Measurements from ENCODE around the gene CCN5. TPM values are rescaled to one million over a fixed set of nuclear protein-coding genes. Genes with fewer than 3 reads are reported as not detected.

Gene CCN5
- total RNA-seq, 1 donor: 520 TPM

DNA sequence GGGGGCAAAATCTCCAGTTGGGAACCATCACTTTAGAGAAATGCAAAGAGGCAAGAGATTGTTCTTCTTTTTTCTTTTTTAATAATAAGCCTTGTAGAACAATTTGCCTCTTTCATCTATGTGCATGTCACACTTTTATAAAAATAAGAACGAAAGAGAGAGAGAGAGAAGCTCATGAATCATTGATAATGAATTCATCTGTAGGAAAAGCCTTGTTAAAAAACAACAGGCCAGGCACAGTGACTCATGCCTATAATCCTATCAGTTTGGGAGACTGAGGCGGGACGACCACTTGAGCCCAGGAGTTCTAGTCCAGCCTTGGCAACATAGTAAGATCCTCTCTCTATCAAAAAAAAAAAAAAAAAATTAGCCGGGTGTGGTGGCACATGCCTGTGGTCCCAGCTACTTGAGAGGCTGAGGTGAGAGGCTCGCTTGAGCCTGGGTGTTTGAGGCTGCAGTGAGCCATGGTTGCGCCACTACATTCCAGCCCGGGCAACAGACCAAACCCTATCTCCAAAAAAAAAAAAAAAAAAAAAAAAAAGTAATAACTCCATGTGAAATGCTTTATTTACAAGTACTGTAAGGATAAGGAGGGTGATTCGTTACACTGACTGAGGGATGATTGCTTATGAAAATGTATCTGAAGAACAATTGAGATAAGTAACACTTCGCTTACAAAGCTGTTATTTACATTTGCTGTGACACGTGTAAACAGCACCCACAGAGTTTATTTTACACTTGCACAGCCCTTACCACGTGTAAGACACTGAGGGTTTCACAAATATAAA, 6.0 kb downstream of the CCN5 start:
- H3K36me3 ChIP-seq (ENCODE audit: insufficient read depth, low read length): no peaks in the 10 kb centered on the region
- no peaks in the 10 kb centered on the region for H3K79me2 ChIP-seq (ENCODE audit: insufficient read depth, low read length)
- TF ChIP-seq, protein P1, sequence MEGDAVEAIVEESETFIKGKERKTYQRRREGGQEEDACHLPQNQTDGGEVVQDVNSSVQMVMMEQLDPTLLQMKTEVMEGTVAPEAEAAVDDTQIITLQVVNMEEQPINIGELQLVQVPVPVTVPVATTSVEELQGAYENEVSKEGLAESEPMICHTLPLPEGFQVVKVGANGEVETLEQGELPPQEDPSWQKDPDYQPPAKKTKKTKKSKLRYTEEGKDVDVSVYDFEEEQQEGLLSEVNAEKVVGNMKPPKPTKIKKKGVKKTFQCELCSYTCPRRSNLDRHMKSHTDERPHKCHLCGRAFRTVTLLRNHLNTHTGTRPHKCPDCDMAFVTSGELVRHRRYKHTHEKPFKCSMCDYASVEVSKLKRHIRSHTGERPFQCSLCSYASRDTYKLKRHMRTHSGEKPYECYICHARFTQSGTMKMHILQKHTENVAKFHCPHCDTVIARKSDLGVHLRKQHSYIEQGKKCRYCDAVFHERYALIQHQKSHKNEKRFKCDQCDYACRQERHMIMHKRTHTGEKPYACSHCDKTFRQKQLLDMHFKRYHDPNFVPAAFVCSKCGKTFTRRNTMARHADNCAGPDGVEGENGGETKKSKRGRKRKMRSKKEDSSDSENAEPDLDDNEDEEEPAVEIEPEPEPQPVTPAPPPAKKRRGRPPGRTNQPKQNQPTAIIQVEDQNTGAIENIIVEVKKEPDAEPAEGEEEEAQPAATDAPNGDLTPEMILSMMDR (IDR thresholded peaks at IDR 0.05; ENCODE audit: extremely low read depth, low read depth, low read length): no peak
- no peak overlapping the region for H2AFZ ChIP-seq (ENCODE audit: low read length)
- H3K4me2 ChIP-seq (ENCODE audit: insufficient read depth, low read length): peak overlapping the region; percentile 77
- no peaks in the 10 kb centered on the region for H3K9me3 ChIP-seq (ENCODE audit: low read depth, low read length)
- H3K27me3 ChIP-seq (ENCODE audit: insufficient read depth, low read length): no peaks in the 10 kb centered on the region
- H3K4me1 ChIP-seq (ENCODE audit: insufficient read depth, low read length): peaks cover 30% of the 10 kb centered on the region
- peak; percentile 86 for DNase-seq (ENCODE audit: insufficient read length, low spot score, missing footprints)
- peak overlapping the region; percentile 98 for H3K27ac ChIP-seq (ENCODE audit: low read depth, low read length)
- no peaks in the 10 kb centered on the region for H4K20me1 ChIP-seq (ENCODE audit: insufficient read depth, low read length)
- no peak overlapping the region for H3K4me3 ChIP-seq (ENCODE audit: insufficient read depth, low read length)

DNA sequence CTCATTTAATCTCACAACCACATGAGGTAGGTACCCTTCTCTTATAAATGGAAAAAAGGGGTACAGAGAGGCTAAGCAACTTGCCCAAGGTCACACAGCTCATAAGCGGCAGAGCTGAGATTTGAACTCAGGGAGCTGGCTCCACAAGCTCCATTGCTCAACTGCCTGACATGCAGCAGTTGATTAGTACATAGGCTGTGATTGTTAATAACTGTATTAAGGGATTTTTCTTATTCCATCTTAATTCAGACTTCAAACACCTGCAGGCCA, 6.6 kb downstream of the CCN5 start:
- peaks cover 25% of the 10 kb centered on the region for H3K4me1 ChIP-seq (ENCODE audit: insufficient read depth, low read length)
- TF ChIP-seq, protein P1 (IDR thresholded peaks at IDR 0.05; ENCODE audit: extremely low read depth, low read depth, low read length): no peak
- no peaks in the 10 kb centered on the region for H3K79me2 ChIP-seq (ENCODE audit: insufficient read depth, low read length)
- no peaks in the 10 kb centered on the region for H3K9me3 ChIP-seq (ENCODE audit: low read depth, low read length)
- no peak overlapping the region for H3K4me3 ChIP-seq (ENCODE audit: insufficient read depth, low read length)
- no peak overlapping the region for H2AFZ ChIP-seq (ENCODE audit: low read length)
- H3K36me3 ChIP-seq (ENCODE audit: insufficient read depth, low read length): no peaks in the 10 kb centered on the region
- no peak for DNase-seq (ENCODE audit: insufficient read length, low spot score, missing footprints)
- H3K27ac ChIP-seq (ENCODE audit: low read depth, low read length): peak overlapping the region; percentile 98
- H3K27me3 ChIP-seq (ENCODE audit: insufficient read depth, low read length): no peaks in the 10 kb centered on the region
- H4K20me1 ChIP-seq (ENCODE audit: insufficient read depth, low read length): no peaks in the 10 kb centered on the region
- H3K4me2 ChIP-seq (ENCODE audit: insufficient read depth, low read length): peak overlapping the region; percentile 37

DNA sequence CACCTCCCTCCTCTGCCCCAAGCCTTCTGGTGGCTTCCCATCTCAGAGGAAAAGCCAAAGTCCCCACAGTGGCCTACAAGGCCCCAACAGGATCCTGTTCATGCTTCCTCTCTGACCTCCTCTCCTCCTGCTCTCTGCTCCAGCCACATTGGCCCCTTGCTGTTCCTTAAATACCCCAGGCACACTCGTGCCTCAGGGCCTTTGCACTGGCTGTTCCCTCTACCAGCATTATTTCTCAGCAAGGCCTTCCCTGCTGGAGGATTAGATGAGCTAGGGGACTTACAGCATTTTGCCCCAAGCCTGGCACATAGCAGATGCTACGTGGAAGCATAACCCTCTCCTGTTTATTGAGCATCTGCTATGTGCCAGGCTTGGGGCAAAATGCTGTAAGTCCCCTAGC, 7.8 kb downstream of the CCN5 start:
- no peaks in the 10 kb centered on the region for H3K9me3 ChIP-seq (ENCODE audit: low read depth, low read length)
- TF ChIP-seq, protein P1 (IDR thresholded peaks at IDR 0.05; ENCODE audit: extremely low read depth, low read depth, low read length): no peak
- peaks cover 25% of the 10 kb centered on the region for H3K4me1 ChIP-seq (ENCODE audit: insufficient read depth, low read length)
- H3K27ac ChIP-seq (ENCODE audit: low read depth, low read length): no peak overlapping the region
- no peaks in the 10 kb centered on the region for H4K20me1 ChIP-seq (ENCODE audit: insufficient read depth, low read length)
- H3K4me3 ChIP-seq (ENCODE audit: insufficient read depth, low read length): no peak overlapping the region
- no peaks in the 10 kb centered on the region for H3K79me2 ChIP-seq (ENCODE audit: insufficient read depth, low read length)
- no peak overlapping the region for H3K4me2 ChIP-seq (ENCODE audit: insufficient read depth, low read length)
- no peaks in the 10 kb centered on the region for H3K27me3 ChIP-seq (ENCODE audit: insufficient read depth, low read length)
- no peak overlapping the region for H2AFZ ChIP-seq (ENCODE audit: low read length)
- DNase-seq (ENCODE audit: insufficient read length, low spot score, missing footprints): no peak
- no peaks in the 10 kb centered on the region for H3K36me3 ChIP-seq (ENCODE audit: insufficient read depth, low read length)

DNA sequence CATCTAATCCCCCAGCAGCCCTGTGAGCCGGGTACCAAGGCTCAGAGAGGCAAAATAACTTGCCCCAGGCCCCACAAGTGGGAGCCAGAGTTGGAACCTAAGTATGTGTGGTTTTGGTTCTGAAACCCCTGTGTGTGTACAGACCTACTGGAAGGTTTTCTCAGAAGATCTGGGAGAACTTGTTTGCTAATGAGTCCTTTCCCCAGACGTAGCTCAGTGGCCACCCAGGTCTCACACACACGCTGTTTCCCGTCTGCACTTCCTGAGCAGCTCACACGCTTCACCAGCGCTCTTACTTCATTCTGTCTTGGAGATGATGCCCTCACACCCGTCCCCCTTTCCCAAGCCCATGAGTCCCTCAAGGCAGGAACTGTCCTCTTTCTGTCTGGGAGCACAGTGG, 8.2 kb downstream of the CCN5 start:
- TF ChIP-seq, protein P1 (IDR thresholded peaks at IDR 0.05; ENCODE audit: extremely low read depth, low read depth, low read length): no peak
- Histone ChIP-seq H3K79me2 (ENCODE audit: insufficient read depth, low read length) (no peaks in the 10 kb centered on the region), H3K27ac (ENCODE audit: low read depth, low read length) (no peak overlapping the region), H3K27me3 (ENCODE audit: insufficient read depth, low read length) (no peaks in the 10 kb centered on the region), H3K4me3 (ENCODE audit: insufficient read depth, low read length) (no peak overlapping the region), H3K4me1 (ENCODE audit: insufficient read depth, low read length) (peaks cover 28% of the 10 kb centered on the region), H4K20me1 (ENCODE audit: insufficient read depth, low read length) (no peaks in the 10 kb centered on the region), H3K9me3 (ENCODE audit: low read depth, low read length) (no peaks in the 10 kb centered on the region), H3K4me2 (ENCODE audit: insufficient read depth, low read length) (no peak overlapping the region), H3K36me3 (ENCODE audit: insufficient read depth, low read length) (no peaks in the 10 kb centered on the region), H2AFZ (ENCODE audit: low read length) (no peak overlapping the region)
- DNase-seq (ENCODE audit: insufficient read length, low spot score, missing footprints): no peak
